Heart left ventricle (tissue), 16 donors: ENCODE results near the gene FIP1L1. TPM values are rescaled to one million over a fixed set of nuclear protein-coding genes. Genes with fewer than 3 reads are reported as not detected.

Source experiments
- ATAC-seq, 4 donors: fragments of 200-7000 bp; cut with Tn5 transposase; one replicate each; pipeline ENCODE4 v1.9.1; 2020 to 2022; ENCODE audit warnings: moderate library complexity in 4 of 4, mild to moderate bottlenecking in 3 of 4, moderate number of reproducible peaks in 1 of 4
- DNase-seq, 5 donors: peaks; one replicate each; pipeline ENCODE4 v3.0.0-alpha.2; 2020
- H3K27ac ChIP-seq, 12 donors: fragments of 200-600 bp; sonication (generic) in 4 of 12; one replicate each; pipeline versions ENCODE4 v1.5.0 to v1.8.0; 2016 to 2022; ENCODE audit warnings: mild to moderate bottlenecking in 2 of 12
- H3K27me3 ChIP-seq, 9 donors: fragments of 200-600 bp; sonication (generic) in 2 of 9; one replicate each; pipeline versions ENCODE4 v1.5.1 to v1.8.0; 2016 to 2022; ENCODE audit warnings: mild to moderate bottlenecking in 3 of 9
- H3K36me3 ChIP-seq, 9 donors: fragments of 200-600 bp; sonication (generic) in 2 of 9; one replicate each; pipeline versions ENCODE4 v1.5.0 to v1.8.0; 2018 to 2022; ENCODE audit warnings: mild to moderate bottlenecking in 2 of 9
- H3K4me1 ChIP-seq, 12 donors: fragments of 200-600 bp; sonication (generic) in 4 of 12; one replicate each; pipeline versions ENCODE4 v1.5.0 to v1.8.0; 2016 to 2022; ENCODE audit warnings: mild to moderate bottlenecking in 3 of 12
- H3K4me3 ChIP-seq, 12 donors: fragments of 200-600 bp; sonication (generic) in 4 of 12; one replicate each; pipeline versions ENCODE4 v1.5.0 to v1.8.0; 2017 to 2022; ENCODE audit warnings: mild to moderate bottlenecking in 9 of 12, moderate library complexity in 4 of 12
- H3K9me3 ChIP-seq, 12 donors: fragments of 200-600 bp; sonication (generic) in 4 of 12; one replicate each; pipeline versions ENCODE4 v1.5.0 to v1.8.0; 2016 to 2022; ENCODE audit warnings: mild to moderate bottlenecking in 1 of 12
- CTCF ChIP-seq, 12 donors: fragments of 200-600 bp; sonication (generic) in 4 of 12; IDR thresholded peaks; one replicate each; pipeline versions ENCODE4 v1.5.0 to v1.8.0; 2018 to 2022; ENCODE audit warnings: antibody characterized with exemption in 12 of 12, mild to moderate bottlenecking in 5 of 12
- POLR2A ChIP-seq, 2 donors: fragments of 450-650 bp; IDR thresholded peaks; one replicate each; pipeline ENCODE4 v1.6.1; 2017; ENCODE audit warnings: antibody characterized with exemption in 2 of 2, mild to moderate bottlenecking in 2 of 2, moderate library complexity in 2 of 2
- WGBS, 4 donors: extraction: QIAGEN DNeasy Blood & Tissue Kit in 2 of 4; methylation state at CpG; one replicate each; pipeline versions ENCODE4 v1.1.5 to v1.1.7; 2013 to 2018; 5-methylcytosine and 5-hydroxymethylcytosine counted together
- intact Hi-C, 10 donors: fragments of 100-400 bp; cut with DNase I; formaldehyde crosslinking; loops; one replicate each; pipeline versions ENCODE4 v1.11.1 to v1.14.2; 2022
- polyA plus RNA-seq, 2 donors: library from polyadenylated mRNA; stranded (reverse); fragments of 200-250 nt; gene quantifications; one replicate each; pipeline ENCODE4 v1.2.3, GENCODE V29; 2013
- total RNA-seq, 9 donors: library from RNA; depleted of rRNA in 2 of 9; stranded (reverse); fragments of >200 nt in 2 of 9; fragmentation: NEBNext Ultra II Directional in 3 of 9; extraction: Animal tissue kit (Norgen Biotek cat#: 25700) in 3 of 9; gene quantifications; one replicate each; pipeline versions ENCODE4 v1.1.0 to v1.2.4, GENCODE V29; 2016 to 2023
- donor health status: ischemic (EF 13 %, LVEDD 7.1; RV severe dilation, severe dysfunction).
- donor health status: healthy with polysubstance abuse.
- donor health status: DM: no; HTN: yes; CAD: no.
- donor health status: DM: no; HTN: no; CAD: no.
- donor health status: ischemic (EF 25% LVEDD 6.9; RV normal size, moderate dysfunction).
- donor health status: ischemic (EF 25% LVEDD 5.7; RV mildly dilated, moderate dysfunction).
- donor health status: healthy.
- donor health status: DM: yes; HTN: yes; CAD: no.
- donor health status: ischemic (EF 35%, LVEDD 5.7; RV mildly dilated, moderate dysfunction).
- donor health status: nonischemic (EF 11% LVEDD 7.7; RV severe dilation, severe dysfunction).
- donor health status: DM: yes; HTN: yes; CAD: no.
- donor health status: PGD.
- donor health status: ischemic (EF 29% LVEDD 5.4; RV normal size, mild dysfunction).
- donor health status: nonischemic (EF 23%, LVEDD 6.1; RV moderate dilation, normal function).

FIP1L1 gene
- total and polyA plus RNA-seq, 11 donors: 23.5 to 46.2 (median 32.8) TPM

DNA sequence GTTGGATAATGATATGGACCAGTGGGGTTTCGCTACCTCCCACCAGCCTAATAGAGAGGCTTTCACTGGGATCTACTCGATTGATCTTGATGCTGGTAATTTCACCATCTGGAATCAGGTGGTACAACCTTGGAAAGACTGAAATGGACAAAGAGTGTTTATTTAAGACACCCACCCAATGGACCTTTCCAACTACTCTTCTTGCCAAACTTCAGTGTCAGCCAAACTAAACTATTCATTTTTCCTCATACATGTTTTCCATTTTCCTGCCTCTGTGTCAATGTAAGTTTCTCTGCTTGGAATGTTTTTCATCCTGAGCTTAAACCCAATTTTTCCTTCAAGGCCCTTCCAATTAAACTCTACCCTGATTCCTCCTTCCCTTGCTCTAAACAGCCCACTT, 121.3 kb downstream of the FIP1L1 start:
- Histone ChIP-seq H3K27me3 (no peaks in the 10 kb centered on the region), H3K36me3 (peaks cover 0 to 5% (median 0%) of the 10 kb centered on the region in 9 donors), H3K9me3 (no peaks in the 10 kb centered on the region), H3K4me1 (peaks cover 0 to 28% (median 0%) of the 10 kb centered on the region in 12 donors), H3K27ac (peak overlapping the region in 8 of 12 donors; percentile 12 to 73 (median 48)), H3K4me3 (no peak overlapping the region)
- DNase-seq: no peak
- intact Hi-C loops: loop anchor here in 7 of 10 donors (10.0 kb wide), 6 partner anchors 106 to 726 kb away; partner anchors contain the start of gene PDGFRA (in 3 of the 7)
- 89 to 95% (median 92%) methylated on average over 2 of the region's 2 CpGs for WGBS, 4 donors
- TF ChIP-seq POLR2A (IDR thresholded peaks at IDR 0.05) (no peak), CTCF (IDR thresholded peaks at IDR 0.05) (no peak)
- ATAC-seq: peak in 1 of 4 donors; percentile 24

DNA sequence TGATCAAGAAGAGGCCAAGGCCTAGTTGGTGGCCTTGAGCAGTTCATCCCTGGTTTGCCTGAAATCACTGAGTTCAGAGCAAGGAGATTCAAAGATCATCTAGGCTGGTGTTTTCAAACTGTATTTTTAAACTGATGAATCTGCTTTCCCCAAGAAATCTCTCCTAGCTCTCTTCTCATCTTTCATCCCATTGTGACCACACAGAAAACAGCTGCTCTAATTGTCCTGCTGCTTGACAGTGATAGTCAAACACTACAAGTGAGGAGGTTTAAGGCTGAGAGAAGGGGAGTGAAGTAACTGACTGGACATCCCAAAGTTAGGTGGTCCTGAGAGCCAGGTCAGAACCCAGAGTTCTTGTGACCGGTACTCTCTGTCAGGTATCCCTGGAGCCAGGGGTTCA, 122.3 kb downstream of the FIP1L1 start:
- H3K27me3 ChIP-seq: no peaks in the 10 kb centered on the region
- 97 to 100% (median 99%) methylated on average over 1 of the region's 1 CpG for WGBS, 4 donors
- ATAC-seq (no peak), DNase-seq (no peak)
- H3K9me3 ChIP-seq: no peaks in the 10 kb centered on the region
- no peak overlapping the region for H3K4me3 ChIP-seq
- peaks cover 0 to 5% (median 0%) of the 10 kb centered on the region in 9 donors for H3K36me3 ChIP-seq
- peak overlapping the region in 1 of 12 donors; percentile 59 for H3K27ac ChIP-seq
- TF ChIP-seq CTCF (IDR thresholded peaks at IDR 0.05): no peak
- no peak for TF ChIP-seq POLR2A (IDR thresholded peaks at IDR 0.05)
- peaks cover 0 to 28% (median 0%) of the 10 kb centered on the region in 12 donors for H3K4me1 ChIP-seq
- intact Hi-C loops: loop anchor here in 7 of 10 donors (10.0 kb wide), 6 partner anchors 105 to 725 kb away; partner anchors contain the start of gene PDGFRA (in 3 of the 7)

GRCh38 chr4:53500546-53500945, 123.1 kb downstream of the FIP1L1 start:
- ATAC-seq (no peak), DNase-seq (no peak)
- no peak for TF ChIP-seq CTCF (IDR thresholded peaks at IDR 0.05)
- WGBS, 4 donors: 96 to 100% (median 97%) methylated on average over 2 of the region's 2 CpGs
- Histone ChIP-seq H3K36me3 (no peaks in the 10 kb centered on the region), H3K27me3 (no peaks in the 10 kb centered on the region), H3K4me1 (peaks cover 0 to 28% (median 0%) of the 10 kb centered on the region in 12 donors), H3K27ac (no peak overlapping the region), H3K4me3 (no peak overlapping the region), H3K9me3 (no peaks in the 10 kb centered on the region)
- intact Hi-C loops: no loop called here

DNA sequence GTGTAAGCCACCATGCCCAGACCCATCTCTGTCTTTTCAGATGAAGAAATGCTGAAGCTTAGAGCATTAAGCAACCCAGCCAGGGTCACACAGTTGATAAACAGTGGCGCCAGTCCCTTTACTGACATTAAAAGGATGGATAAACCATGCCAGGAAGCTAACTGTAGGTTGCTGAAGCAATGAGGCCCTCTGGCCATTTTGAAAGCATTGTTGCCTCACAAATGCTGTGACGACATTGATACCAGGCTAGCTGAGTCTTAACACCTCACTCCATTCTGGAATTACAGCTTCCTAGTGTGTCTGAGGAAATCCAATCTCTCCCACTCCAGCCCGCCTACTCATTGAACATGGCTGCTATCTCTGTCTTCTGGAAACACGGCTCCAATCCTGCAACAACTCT, 124.1 kb downstream of the FIP1L1 start:
- Histone ChIP-seq H3K36me3 (no peaks in the 10 kb centered on the region), H3K27ac (no peak overlapping the region), H3K9me3 (no peaks in the 10 kb centered on the region), H3K4me1 (peaks cover 0 to 25% (median 0%) of the 10 kb centered on the region in 12 donors), H3K4me3 (no peak overlapping the region), H3K27me3 (no peaks in the 10 kb centered on the region)
- DNase-seq: no peak
- intact Hi-C loops: no loop called here
- no peak for TF ChIP-seq CTCF (IDR thresholded peaks at IDR 0.05)
- no peak for TF ChIP-seq POLR2A (IDR thresholded peaks at IDR 0.05)
- WGBS, 4 donors: 94 to 96% (median 95%) methylated on average over 4 of the region's 4 CpGs
- no peak for ATAC-seq
